Endothelial cell (in vitro differentiated cells): ENCODE measurements around the gene ARFGEF3. TPM values are rescaled to one million over a fixed set of nuclear protein-coding genes. Genes with fewer than 3 reads are reported as not detected.
"Not testable (repeated sequence)": the region's sequence is repeated elsewhere in the genome, so short reads cannot be mapped to it uniquely, and the experiment has no call there.

Source experiments
- DNase-seq: peaks from one replicate; pipeline ENCODE4 v3.0.0; 2021; ENCODE audit warnings: low spot score
- H3K27ac Mint-ChIP-seq: one replicate; pipeline ENCODE4 v1.8.0; 2021; ENCODE audit warnings: mixed read lengths, inconsistent platforms; ENCODE audit not compliant: unreplicated experiment
- H3K27me3 Mint-ChIP-seq: one replicate; pipeline ENCODE4 v1.8.0; 2021; ENCODE audit warnings: mild to moderate bottlenecking, moderate library complexity, mixed read lengths, inconsistent platforms; ENCODE audit not compliant: unreplicated experiment
- H3K36me3 Mint-ChIP-seq: one replicate; pipeline ENCODE4 v1.8.0; 2021; ENCODE audit warnings: mild to moderate bottlenecking, low read depth, mixed read lengths, inconsistent platforms; ENCODE audit not compliant: unreplicated experiment
- H3K4me1 Mint-ChIP-seq: one replicate; pipeline ENCODE4 v1.8.0; 2021; ENCODE audit warnings: mild to moderate bottlenecking, mixed read lengths, inconsistent platforms; ENCODE audit not compliant: unreplicated experiment
- H3K4me3 Mint-ChIP-seq: one replicate; pipeline ENCODE4 v1.8.0; 2021; ENCODE audit warnings: mild to moderate bottlenecking, mixed read lengths, inconsistent platforms; ENCODE audit not compliant: unreplicated experiment
- H3K9me3 Mint-ChIP-seq: one replicate; pipeline ENCODE4 v1.8.0; 2021; ENCODE audit warnings: mixed read lengths, inconsistent platforms; ENCODE audit not compliant: unreplicated experiment
- CTCF ChIP-seq: fragments of 200-600 bp; sonication (generic); IDR thresholded peaks from one replicate; pipeline ENCODE4 v1.5.0; 2021; ENCODE audit warnings: antibody characterized with exemption; ENCODE audit not compliant: unreplicated experiment
- total RNA-seq: library from RNA; stranded (reverse); fragmentation: NEBNext Ultra II Directional; extraction: Animal tissue kit (Norgen Biotek cat#: 25700); gene quantifications from one replicate; pipeline ENCODE4 v1.2.1, GENCODE V29; 2021; ENCODE audit not compliant: unreplicated experiment

ARFGEF3 gene
- total RNA-seq, 1 donor from 2014 or later = 6.4 TPM

- no peak overlapping the region for H3K4me3 Mint-ChIP-seq
- H3K4me1 Mint-ChIP-seq = no peaks in the 10 kb centered on the region
- no peak for DNase-seq
Observed at GRCh38 chr6:138116661-138116999, 45.1 kb upstream of the ARFGEF3 start.

GRCh38 chr6:138117376-138117914 lies 44.3 kb upstream of the ARFGEF3 start:
- Mint-ChIP-seq H3K27ac (no peak overlapping the region), H3K9me3 (no peaks in the 10 kb centered on the region), H3K4me1 (no peaks in the 10 kb centered on the region), H3K27me3 (peaks cover 2% of the 10 kb centered on the region), H3K4me3 (no peak overlapping the region), H3K36me3 (no peaks in the 10 kb centered on the region)
- TF ChIP-seq CTCF = no peak
- no peak for DNase-seq

More at GRCh38 chr6:138116661-138116999, 45.1 kb upstream of the ARFGEF3 start:
- no peaks in the 10 kb centered on the region for H3K9me3 Mint-ChIP-seq
- H3K36me3 Mint-ChIP-seq = no peaks in the 10 kb centered on the region
- peaks cover 2% of the 10 kb centered on the region for H3K27me3 Mint-ChIP-seq
- TF ChIP-seq CTCF = no peak
- no peak overlapping the region for H3K27ac Mint-ChIP-seq

GRCh38 chr6:138119229-138119628 lies 42.5 kb upstream of the ARFGEF3 start:
- not testable (repeated sequence) for H3K4me1 Mint-ChIP-seq, H3K36me3 Mint-ChIP-seq, H3K27me3 Mint-ChIP-seq, H3K27ac Mint-ChIP-seq, H3K4me3 Mint-ChIP-seq, DNase-seq, H3K9me3 Mint-ChIP-seq

GRCh38 chr6:138119976-138120375 lies 41.8 kb upstream of the ARFGEF3 start:
- TF ChIP-seq CTCF = no peak
- H3K4me1 Mint-ChIP-seq = no peaks in the 10 kb centered on the region
- no peak for DNase-seq
- no peaks in the 10 kb centered on the region for H3K36me3 Mint-ChIP-seq
- no peaks in the 10 kb centered on the region for H3K9me3 Mint-ChIP-seq
- H3K27me3 Mint-ChIP-seq = no peaks in the 10 kb centered on the region
- no peak overlapping the region for H3K27ac Mint-ChIP-seq
- H3K4me3 Mint-ChIP-seq = no peak overlapping the region

GRCh38 chr6:138124096-138124495 lies 37.6 kb upstream of the ARFGEF3 start:
- no peak overlapping the region for H3K27ac Mint-ChIP-seq

More at GRCh38 chr6:138124096-138124495, 37.6 kb upstream of the ARFGEF3 start:
- Mint-ChIP-seq H3K4me3 (no peak overlapping the region), H3K9me3 (no peaks in the 10 kb centered on the region), H3K4me1 (no peaks in the 10 kb centered on the region), H3K36me3 (peaks cover 3% of the 10 kb centered on the region), H3K27me3 (no peaks in the 10 kb centered on the region)
- no peak for TF ChIP-seq CTCF
- DNase-seq = no peak
